HCT116 (cell line): ENCODE measurements around the gene UBA7.

Source experiments
- CTCF ChIP-seq, 3 experiments: fragments of 200-600 bp in 1 of 3; sonication (generic) in 1 of 3; IDR thresholded peaks in 2 of 3; conservative IDR thresholded peaks in 1 of 3; 2 replicates each; pipeline ENCODE4 v1.5.1; 2012 to 2017; ENCODE audit warnings: low read depth in 2 of 3, low read length in 2 of 3, antibody characterized with exemption in 1 of 3, borderline replicate concordance in 1 of 3, control low read depth in 1 of 3, mild to moderate bottlenecking in 1 of 3, mixed read lengths in 1 of 3, mixed run types in 1 of 3, moderate library complexity in 1 of 3; ENCODE audit not compliant: insufficient read depth in 1 of 3
- POLR2A ChIP-seq: IDR thresholded peaks from 2 replicates; pipeline ENCODE4 v1.7.0; 2011; ENCODE audit warnings: borderline replicate concordance; ENCODE audit not compliant: insufficient read depth, insufficient read length; ENCODE audit errors: extremely low read depth
- ZFX ChIP-seq: fragments of 450-650 bp; IDR thresholded peaks from 2 replicates; pipeline ENCODE4 v1.6.1; 2017

- TF ChIP-seq ZFX (no peak), POLR2A (no peak), CTCF (IDR thresholded peaks at IDR 0.05 in 2 of 3, conservative IDR thresholded peaks at IDR 0.05 in 1 of 3; ENCODE audit: borderline replicate concordance in 1 of 3, insufficient read depth in 1 of 3, low read depth in 2 of 3, low read length in 2 of 3) (peak; percentile 85 to 92 (median 89))
These were observed 25.5 kb upstream of the UBA7 start for GRCh38 chr3:49839193-49839809.
